ENCODE results near the gene TBCCD1.
"Not testable (repeated sequence)": the region's sequence is repeated elsewhere in the genome, so short reads cannot be mapped to it uniquely, and the experiment has no call there.

Gene TBCCD1

DNA sequence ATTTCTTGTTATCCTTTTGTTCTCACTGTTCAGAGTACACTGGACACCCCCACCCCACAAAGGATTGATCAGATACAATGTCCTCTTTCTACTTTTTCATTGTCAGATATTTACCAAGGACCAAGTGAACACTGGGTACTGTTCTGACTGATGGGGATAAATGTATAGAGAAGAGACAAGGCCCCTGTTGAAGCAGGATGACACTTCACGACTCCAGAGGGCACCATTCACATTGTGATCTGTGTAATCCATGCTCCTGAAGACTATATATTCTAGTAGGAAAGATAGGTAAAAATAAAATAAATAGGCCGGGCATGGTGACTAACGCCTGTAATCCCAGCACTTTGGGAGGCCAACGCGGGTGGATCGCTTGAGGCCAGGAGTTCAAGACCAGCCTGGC, 15.8 kb downstream of the TBCCD1 start:
- DNase-seq: no peak

DNA sequence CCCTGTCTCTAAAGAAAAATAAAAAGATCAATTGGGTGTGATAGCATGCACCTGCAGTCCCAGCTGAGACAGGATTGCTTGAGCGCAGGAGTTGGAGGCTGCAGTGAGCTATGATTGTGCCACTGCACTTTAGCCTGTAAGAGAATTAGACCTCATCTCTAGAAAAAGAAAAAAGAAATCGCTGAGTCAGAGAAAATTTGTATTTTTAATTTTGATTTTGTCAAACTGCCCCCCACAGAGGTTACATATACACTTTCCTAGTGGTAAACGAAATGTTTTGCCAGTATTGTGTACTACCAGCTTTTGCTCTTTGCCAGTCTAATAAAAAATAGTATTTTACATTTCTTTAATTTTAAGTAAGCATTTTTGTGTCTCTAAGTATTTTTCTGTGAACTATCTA, 17.6 kb downstream of the TBCCD1 start:
- DNase-seq: no peak

DNA sequence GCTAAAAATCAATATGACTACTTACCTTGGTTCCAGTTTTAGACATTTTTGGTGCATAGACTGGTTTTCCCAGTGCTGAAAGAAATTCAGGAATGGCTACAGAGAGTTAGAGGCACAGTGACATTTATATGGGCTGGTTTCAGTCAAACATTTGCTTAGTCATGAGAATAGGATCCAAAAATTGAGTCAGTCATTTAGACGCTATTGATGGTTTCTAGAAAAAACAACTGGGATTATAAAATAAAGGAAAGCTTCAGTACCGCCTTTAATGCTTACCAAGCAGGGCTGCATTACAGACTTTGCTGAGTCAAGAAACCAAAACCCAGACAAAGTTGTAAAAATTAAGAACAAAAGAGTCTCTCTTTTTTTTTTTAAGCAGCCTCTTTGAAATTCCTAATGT, 22.9 kb downstream of the TBCCD1 start, which contains the start of gene CRYGS:
CRYGS (minus strand) TSS at position 100 of the 400 bp plus-strand sequence; CDS start at position 46, 54 bp downstream.
- no peak for DNase-seq

DNA sequence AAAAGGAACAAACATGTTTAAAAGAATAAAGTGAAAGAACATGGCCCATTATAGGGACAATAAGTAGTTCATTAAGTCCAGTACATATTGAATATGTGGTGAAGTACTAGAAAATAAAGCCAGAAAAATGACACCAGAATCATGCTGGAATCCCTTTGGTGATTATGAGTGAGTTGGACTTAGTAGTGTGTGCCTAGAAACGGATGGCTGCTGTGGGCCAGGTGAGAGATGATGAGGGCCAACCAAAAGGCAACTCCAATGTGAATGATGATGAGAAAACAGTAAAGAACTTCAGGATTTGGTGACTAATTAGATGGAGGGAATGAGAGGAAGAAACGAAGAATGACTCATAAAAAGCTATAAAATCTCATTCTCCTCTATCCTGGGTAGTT, 26.3 kb downstream of the TBCCD1 start:
- DNase-seq: no peak

DNA sequence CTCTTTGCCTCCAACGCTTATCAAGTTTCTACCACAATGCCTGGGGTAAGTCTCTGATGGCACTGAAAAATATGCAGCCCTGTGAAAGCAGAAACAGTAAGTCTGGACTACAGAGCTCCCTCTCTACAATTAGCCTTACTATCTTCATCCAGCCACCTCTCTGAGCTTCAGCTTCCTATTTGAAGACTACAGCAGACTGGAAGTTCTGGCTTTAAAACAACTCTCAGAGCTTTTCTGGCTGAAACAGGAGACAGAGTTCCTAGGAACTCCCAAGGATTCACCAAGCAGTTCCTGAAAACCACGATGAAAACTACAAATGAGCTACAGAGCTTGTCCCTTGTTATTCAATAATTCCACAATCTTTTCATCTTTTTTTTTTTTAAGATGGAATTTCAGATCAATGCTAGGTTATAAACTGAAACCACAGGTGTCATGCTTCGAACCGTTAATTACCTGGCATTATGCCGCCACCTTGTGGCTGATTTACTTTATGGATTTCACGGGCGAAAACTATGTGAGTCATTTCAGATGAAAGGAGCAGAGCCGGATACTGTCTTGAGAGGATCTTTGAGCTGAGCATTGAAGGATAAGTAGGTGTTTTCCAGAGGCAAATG, 26.8 kb downstream of the TBCCD1 start:
- DNase-seq: peak; percentile 81

DNA sequence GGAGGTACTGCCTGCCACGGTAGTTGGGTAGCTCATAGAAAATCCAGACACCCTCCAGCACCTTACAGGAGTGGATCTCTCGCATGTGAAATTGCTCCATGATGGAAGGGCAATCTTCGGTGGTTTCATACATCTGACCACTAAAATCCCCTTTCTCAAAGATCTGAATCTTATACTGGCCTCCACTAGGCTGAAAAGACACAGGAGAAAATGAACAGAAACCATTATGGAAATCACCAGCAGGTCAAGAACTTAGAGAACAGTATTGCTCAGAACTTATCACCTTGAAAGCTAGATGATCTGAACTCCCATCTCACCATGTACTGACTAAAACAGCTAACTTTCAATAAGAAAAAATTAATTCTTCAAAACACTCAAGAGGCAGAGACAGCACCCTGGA, 28.4 kb downstream of the TBCCD1 start:
- no peak for DNase-seq

DNA sequence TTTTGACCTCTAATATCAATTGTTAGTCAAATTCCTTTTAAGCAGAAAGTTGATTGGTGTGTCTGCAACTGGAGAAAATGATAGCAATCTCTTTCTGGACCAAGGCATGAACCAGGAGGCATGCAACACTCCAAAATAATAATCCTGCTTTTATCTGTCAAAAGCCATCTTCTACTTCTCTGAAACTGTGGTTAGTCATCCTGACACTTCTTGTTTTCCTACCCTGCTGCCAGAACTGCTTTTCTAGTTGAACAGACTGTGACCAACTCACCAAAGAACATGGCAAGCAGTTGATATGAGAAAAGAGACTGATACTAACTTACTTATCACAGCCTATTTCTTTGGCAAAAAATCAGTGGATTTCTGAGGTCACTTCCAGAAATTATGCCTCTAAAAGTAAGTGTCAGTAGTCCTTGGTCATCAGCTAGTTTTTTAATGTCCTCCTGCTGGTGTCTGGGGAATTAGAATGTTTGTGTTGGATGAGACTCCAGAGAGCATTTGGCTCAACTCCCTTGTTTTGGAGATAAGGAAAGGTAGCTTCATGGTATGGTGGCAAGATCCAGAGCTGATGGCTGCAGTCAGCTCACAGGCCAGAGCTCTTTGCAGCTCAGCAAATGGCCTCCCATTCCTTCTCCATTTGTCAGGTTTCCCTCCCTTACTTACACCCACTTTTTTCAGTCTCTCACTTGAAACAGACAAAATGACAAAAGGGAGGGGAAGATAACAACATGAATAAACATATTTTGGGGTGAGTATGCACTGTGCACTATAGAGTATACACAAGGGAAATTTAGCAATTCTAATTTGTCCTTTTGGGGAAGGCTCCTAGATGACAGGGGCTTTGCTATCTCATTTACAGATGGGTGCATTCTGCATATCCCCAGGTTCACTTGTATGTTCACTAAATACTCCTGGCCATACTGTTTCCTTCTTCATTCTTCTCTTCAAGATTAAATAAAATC, 30.0 kb downstream of the TBCCD1 start:
- no peak for DNase-seq

DNA sequence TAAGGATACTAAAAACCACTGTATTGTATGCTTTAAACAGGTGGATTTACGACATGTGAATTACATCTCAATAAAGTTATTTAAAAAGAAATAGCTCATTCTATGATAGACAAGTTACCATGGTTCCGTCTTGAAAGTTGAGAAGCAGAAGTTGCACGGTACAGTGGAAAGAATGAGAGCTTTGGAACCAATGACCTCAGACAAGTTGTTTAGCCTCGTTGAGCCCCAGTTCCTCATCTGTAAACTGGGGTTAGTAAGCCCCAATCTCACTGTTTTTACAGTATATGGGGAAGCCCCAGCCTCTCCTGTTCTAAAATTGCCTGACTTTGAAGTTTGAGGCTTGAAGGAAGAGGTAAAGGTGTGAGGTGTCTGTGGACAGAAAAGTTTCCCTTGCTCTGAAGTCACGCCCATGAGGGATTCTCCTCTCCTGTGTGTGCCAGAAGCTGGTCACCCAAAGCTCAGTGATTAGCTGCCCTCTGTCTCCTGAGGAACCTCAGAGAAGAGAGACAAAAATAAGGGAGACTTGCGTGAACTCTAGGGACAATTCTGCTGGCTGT, 32.9 kb downstream of the TBCCD1 start:
- no peak for DNase-seq

DNA sequence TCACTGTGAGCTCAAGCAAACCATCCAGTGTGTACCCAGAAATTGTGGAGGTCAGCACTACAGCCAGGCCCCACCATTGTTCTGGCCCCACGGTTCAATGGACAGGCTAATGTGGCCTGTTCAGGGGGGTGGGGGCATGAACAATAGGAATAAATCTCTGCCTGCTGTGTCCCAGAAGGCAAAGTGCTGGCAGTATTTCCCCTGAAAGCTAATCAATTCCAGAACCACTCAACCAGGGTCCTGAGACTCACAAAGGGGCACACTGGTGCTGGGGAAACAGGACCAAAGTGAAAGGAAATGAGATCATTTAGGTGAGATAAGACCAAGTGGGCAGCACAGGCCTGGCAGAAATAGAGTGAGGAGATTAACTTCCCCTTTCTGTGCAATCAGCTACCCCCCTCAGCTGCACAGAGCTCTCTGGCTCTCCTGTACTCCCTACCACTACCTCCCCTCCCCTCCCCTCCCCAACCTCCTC, 34.5 kb downstream of the TBCCD1 start:
- DNase-seq: no peak

DNA sequence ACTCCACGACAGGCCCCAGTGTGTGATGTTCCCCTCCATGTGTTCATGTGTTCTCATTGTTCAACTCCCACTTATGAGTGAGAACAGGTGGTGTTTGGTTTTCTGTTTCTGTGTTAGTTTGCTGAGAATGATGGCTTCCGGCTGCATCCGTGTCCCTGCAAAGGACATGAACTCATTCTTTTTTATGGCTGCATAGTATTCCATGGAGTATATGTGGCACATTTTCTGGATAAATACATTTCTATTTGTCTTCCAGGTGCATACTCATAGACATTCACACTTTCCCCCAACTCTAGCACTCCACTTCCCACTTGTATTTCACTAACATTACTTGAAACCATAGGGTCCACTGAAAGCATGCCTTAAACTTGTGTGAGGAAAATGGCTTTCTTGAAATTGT, 35.4 kb downstream of the TBCCD1 start:
- DNase-seq: not testable (repeated sequence)

DNA sequence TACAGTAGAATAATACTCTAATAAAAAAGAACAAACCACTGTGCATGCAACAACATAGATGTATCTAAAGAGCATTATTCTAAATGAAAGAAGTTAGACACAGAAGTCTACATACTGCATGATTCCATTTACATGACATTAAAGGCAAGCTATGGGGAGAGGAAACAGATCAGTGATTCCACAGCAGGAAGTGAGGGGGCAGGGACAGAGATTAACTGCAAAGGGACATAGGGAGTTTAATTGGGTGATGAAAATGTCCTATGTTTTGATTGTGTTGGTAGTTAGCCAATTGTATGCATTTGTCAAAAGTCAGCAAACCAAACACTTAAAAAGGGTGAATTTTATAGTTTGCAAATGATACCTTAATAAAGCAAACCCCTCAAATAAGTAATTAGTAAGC, 36.7 kb downstream of the TBCCD1 start:
- no peak for DNase-seq

DNA sequence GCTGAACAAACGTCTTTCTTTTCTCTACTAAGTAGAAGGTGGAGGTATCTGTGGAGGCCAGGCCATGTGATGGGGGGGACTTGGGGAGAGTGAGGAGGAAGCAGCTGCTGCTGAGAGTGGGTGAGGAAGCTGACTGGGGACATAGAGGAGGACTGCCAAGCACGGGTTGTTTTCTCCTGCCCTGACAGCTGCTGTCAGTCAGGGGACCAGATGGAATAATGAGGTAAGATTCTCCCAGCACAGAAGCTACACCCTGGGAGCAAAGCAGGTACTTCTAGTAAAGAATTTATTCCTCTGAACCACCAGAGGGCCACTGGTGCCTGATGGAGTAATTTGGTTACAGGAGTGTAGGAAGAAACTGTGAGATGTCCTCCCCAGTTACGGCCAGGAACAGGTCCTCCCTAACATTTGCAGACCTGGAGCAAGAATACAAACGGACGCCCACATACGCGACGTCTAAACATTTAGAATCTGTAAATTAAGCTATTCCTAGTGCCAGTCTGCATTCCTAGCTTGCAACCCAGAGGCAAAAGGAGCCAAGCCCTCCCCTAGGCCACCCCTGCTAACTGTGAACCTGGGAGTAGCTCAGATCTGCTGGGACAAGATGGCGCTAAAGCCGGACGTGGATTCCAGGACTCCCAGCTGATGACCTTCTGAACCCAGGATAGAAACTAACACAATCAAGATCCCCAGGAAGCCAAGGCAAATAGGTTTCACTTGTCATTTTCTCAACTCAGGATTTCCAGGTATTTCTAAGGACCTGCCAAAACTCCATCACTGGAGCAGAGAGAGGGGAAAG, 37.7 kb downstream of the TBCCD1 start:
- DNase-seq: no peak

DNA sequence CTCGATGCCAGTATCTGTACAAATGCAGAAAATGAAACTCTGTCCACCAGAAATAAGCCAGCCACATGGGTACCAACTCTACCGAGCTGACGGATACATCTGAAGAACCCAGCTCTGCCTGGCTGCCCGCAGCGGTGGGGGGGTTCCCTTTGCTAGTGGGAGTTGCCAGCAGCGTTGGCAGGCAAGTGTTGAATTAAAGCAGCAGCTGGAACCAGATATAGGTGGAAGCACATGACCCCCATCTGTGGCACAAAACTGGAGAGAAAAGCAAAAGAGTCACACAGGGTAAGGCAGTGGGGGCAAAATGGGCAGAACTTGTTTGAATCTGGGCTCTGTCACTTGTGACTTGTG, 40.9 kb downstream of the TBCCD1 start:
- no peak for DNase-seq

DNA sequence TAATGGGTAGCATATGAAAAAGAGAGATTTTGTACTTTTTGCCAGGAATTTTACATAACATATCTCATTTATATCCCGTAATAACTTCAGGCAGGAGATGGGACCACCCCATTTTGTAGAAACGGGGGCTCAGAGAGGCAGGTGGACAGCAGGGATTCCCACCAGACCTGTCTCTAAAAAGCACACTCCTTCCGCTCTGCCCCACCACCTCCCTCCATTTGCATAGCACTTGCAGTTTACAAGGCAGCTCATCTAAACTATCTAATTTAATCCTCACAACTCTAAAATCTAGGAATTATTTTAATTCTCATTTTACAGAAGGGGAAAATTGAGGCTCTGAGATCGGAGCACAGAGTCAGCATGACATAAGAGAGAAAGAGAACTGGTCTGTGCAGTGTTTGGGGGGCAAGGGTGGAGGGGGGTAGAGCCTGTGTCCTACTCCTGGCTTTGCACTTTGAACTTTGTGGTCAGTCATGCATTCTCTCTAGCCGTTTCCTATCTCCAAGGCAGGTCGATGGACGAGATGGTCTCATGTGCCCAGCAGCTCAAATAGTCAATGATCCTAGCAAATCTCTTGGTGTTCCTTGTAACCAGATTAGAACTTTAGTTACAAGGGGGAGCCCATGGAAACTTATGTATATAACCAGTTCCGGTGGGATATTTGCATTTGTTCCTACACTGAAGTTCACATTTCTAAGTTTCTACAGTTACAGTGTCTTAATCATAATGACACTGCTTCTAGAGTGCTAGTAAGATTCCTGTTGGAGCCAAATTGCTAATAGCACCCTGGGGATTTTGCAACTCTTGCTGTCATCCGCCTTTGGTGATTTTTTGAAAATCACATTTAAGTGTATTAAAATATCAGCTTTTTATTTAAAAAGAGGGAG, 41.5 kb downstream of the TBCCD1 start:
- no peak for DNase-seq

DNA sequence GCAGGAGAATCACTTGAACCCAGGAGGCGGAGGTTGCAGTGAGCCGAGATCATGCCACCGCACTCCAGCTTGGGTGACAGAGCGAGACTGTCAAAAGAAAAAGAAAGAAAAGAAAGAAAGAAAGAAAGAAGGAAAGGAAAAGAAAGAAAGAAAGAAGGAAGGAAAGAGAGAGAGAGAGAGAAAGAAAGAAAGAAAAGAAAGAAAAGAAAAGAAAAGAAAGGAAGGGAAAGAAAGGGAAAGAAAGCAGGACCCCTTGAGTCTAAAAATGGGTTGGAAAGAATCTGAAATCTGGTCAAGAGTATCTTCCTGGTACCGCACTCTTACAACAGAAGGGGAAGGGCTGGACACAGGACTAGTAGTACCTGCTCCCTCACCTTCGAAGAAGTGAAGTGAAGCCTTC, 42.5 kb downstream of the TBCCD1 start:
- no peak for DNase-seq

DNA sequence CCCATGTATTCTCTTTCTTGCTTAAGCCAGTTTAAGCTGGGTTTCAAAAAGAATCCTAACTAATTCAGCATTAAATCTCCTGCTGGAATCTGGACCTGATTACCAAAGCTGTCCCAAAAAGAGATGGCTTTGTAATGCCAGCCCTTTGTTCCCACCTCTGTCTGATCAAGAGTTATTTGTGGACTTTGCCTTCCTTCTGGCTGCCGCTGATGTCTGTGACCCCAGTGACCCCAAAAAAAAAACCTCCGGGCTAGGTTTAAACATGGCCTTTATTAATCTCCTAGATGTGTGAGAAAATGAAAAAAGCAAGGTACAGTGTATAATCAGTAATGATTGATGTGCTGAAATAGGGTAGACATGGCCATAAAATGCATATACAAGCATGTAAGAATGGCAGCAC, 43.7 kb downstream of the TBCCD1 start:
- no peak for DNase-seq

DNA sequence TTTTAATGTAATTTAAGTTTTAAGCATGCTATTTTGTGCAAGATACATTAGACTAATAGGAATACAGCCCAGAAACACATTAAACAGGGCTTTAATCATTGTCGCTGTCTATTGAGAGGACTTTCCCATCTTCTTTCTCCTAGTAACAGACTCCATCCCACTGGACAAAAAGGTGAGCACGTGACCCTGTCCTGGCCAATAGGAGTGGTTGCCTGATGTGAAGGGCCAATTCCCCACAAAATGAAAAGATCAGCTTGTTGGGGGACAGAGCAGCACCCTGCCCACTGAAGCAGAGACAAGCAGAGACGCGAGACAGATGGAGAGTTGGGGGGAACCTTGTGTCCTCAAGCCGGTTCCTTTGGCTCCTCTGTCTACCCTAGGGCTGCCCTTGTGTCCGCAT, 44.1 kb downstream of the TBCCD1 start:
- DNase-seq: no peak

DNA sequence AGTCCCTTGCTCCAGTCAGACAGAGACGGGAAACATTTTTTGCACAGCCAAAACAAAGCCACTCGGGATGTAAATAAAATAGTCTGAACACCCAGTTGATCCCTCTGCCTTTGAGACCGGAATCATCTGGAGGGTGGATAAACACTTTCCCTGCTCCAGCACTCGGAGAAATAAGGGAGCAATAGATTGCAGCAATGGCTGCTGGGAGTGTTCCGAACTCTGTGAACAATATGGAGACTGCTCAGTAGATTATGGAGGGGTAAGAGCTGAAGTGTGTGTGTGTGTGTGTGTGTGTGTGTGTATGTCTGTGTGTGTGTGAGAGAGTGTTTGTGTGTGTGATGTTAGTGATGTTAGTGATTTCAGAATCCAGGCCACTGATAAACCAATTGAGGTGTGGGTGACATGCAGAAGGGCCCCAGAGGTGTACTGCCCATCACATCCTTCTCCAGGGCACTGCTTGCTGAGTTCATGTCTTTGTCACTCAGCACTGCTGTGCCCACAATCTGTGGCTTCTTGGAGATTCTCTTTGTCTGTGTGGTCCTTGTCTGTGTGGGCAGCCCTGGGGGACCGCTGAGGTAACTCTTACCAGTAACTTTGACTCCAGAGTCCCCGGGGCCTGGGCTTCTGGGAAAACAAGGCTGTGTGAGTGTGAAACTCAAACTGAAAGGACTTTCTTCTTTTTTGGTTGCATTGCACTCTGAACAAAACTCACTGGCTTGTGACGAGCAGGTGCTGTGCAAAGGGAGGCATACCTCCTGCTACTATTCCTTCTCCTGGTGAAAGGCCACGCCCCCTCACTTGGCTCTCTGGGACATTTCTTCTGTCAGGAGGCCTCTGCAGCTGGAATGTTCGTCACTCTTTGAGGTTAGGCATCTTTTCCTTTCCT, 45.9 kb downstream of the TBCCD1 start:
- DNase-seq: no peak

DNA sequence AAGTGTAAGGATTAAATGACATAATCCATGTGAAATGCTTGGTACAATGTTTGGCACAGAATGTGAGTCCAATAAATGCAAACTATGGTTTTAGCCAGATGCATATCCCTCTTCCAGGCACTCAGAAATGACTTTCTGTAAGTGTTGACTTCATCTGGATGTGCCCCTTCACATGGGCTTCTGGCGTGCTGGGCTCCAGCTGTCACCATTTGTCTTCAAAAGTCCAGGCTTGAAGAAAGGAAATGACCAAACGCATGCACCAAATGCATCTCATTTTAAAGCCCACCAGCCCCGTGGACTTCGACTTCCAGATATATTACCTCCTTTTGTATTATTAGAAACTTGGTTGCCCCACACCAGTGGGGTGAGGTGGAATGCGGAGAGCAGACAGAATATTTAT, 46.7 kb downstream of the TBCCD1 start:
- DNase-seq: no peak

DNA sequence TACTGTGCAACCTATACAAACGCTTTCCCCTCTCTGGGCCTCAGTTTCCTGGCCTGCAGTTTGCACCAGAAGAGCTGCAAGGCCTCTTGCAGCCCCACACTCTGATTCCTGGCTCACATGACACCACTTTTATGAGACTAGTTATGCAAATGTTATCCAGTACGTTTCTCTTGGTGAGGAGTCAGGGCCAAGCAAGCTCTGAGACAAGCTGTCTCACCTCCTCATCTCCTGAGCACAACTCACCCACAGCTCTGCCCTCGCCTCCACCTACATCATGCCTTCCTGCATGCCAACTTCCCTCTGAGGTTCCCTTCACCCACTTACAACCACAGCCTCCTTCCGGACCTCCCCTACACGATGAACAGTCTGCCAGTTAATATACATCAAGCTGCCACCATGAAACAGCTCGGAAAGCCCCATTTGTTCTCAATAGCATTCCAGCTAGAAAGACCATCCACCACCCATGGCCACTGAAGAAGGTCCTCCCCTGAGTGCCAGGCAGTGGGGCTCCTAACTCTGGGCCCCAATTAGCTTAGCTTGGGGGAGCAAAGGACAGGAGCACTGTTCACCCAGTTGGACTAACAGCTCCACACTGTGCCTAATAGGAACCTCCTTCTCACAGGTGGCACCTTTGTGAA, 48.0 kb downstream of the TBCCD1 start:
- DNase-seq: no peak

DNA sequence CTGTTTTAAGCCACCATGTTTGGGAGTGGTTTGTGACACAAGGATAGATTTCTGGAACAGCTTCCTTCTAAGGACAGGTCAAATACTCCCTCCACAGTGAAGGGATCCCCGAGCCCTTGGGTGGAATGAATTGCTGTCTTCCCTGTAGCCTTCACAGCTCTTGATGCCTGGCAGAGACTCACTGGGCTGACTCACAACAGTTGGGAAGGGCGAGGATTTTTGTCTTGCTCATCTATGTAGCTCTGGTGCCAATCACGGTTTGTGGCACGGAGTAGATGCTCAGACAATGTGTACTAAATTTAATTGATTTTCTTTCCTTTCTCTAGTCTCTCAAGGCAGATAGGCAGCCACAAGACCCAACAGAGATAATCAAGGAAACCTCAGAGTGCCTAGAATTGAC, 49.9 kb downstream of the TBCCD1 start:
- DNase-seq: no peak
